Lower leg skin (tissue), 4 donors: Measurements from ENCODE around the gene ADCYAP1R1. TPM values are rescaled to one million over a fixed set of nuclear protein-coding genes. Genes with fewer than 3 reads are reported as not detected.

Experiments
- DNase-seq, 2 donors: peaks; one replicate each; pipeline ENCODE4 v3.0.0-alpha.2; 2019; ENCODE audit warnings: low spot score in 2 of 2
- H3K4me3 ChIP-seq: fragments of 200-600 bp; sonication (generic); 2 replicates; pipeline ENCODE4 v1.5.1; 2017; ENCODE audit warnings: mild to moderate bottlenecking, low read depth; ENCODE audit not compliant: poor library complexity, severe bottlenecking
- POLR2A ChIP-seq, 2 donors: fragments of 450-650 bp; IDR thresholded peaks; one replicate each; pipeline ENCODE4 v1.6.1; 2016 to 2017; ENCODE audit warnings: antibody characterized with exemption in 2 of 2, mild to moderate bottlenecking in 1 of 2, moderate library complexity in 1 of 2
- WGBS, 2 donors: methylation state at CpG; one replicate each; pipeline ENCODE4 v1.1.5; 2018; 5-methylcytosine and 5-hydroxymethylcytosine counted together
- intact Hi-C: fragments of 100-400 bp; cut with DNase I; formaldehyde crosslinking; loops from one replicate; pipeline ENCODE4 v1.15.0; 2023; ENCODE audit warnings: low total_unique reads
- total RNA-seq, 4 donors: library from RNA; depleted of rRNA; stranded (reverse); fragments of >200 nt; gene quantifications; one replicate each; pipeline ENCODE4 v1.1.0, GENCODE V29; 2016
- TF ChIP-seq, protein P1 (sequence below), 3 donors: fragments of 450-650 bp; IDR thresholded peaks; one replicate each; pipeline ENCODE4 v1.5.1; 2016; ENCODE audit warnings: antibody characterized with exemption in 3 of 3, mild to moderate bottlenecking in 3 of 3, moderate library complexity in 2 of 3

Gene ADCYAP1R1
- total RNA-seq, 4 donors from 2014 or later = 0.52 to 1.2 TPM; not detected in 2

DNA sequence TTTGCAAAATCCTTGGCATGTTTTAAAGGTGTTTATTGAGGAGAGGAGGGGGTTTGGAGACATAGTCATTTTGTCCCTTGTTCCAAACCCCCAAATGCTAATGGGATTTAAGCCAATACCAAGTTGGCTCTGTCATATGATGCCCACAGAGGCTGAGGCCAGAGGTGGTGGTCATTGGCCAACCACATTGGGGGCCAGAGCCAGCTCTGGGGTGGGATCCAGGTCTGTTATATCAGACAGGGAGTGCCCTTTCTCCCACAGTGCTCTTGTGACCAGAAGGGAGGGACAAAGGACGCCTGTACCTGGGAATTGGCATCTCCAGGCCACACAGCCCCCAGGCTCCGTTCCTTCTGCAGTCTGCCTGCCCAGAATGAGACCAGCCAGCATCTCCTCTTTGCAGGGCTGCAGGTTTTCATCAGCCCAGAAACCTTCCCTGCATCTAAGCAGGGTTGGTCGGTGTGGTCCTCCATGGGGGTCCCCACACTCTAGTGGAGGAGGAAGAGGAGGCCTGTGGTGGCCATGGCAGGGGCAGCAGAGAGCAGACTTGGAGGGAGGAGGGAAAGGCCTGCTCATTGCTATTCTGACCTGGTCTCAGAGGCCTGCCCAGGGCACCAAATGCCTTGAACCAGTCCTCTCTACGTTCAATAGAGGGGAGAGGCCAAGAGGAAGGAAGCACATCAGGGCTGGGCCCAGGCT lies 17.9 kb downstream of the ADCYAP1R1 start:
- intact Hi-C loops = no loop called here
- 82 to 86% methylated on average over 4 of the region's 4 CpGs for WGBS, 2 donors
- TF ChIP-seq POLR2A (IDR thresholded peaks at IDR 0.05) = no peak
- TF ChIP-seq, protein P1, sequence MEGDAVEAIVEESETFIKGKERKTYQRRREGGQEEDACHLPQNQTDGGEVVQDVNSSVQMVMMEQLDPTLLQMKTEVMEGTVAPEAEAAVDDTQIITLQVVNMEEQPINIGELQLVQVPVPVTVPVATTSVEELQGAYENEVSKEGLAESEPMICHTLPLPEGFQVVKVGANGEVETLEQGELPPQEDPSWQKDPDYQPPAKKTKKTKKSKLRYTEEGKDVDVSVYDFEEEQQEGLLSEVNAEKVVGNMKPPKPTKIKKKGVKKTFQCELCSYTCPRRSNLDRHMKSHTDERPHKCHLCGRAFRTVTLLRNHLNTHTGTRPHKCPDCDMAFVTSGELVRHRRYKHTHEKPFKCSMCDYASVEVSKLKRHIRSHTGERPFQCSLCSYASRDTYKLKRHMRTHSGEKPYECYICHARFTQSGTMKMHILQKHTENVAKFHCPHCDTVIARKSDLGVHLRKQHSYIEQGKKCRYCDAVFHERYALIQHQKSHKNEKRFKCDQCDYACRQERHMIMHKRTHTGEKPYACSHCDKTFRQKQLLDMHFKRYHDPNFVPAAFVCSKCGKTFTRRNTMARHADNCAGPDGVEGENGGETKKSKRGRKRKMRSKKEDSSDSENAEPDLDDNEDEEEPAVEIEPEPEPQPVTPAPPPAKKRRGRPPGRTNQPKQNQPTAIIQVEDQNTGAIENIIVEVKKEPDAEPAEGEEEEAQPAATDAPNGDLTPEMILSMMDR (IDR thresholded peaks at IDR 0.05) = no peak

GRCh38 chr7:31070991-31071644 lies 19.0 kb downstream of the ADCYAP1R1 start:
- TF ChIP-seq, protein P1 (IDR thresholded peaks at IDR 0.05) = no peak
- no peak for DNase-seq
- WGBS, 2 donors = 79% methylated on average over 8 of the region's 8 CpGs
- intact Hi-C loops = no loop called here
- H3K4me3 ChIP-seq = no peak overlapping the region

More for the DNA sequence above, 17.9 kb downstream of the ADCYAP1R1 start:
- DNase-seq = no peak
- H3K4me3 ChIP-seq = no peak overlapping the region

DNA sequence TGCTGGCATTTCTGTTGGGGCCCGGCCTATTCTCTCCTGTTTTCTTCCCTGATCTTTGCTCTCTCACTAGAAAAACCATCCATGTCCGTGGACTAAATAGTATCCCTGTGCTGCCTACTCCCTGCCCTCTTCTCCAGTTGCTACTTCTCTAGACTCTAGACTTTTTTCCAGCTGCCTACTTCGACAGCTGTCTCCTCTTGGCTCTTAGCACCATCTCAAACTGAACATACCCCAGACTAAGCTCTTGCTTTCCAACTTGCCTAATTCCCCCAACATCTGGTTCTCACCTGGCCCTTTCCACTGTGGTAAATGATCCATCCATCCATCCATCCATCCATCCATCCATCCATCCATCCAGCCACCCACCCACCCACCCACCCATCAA lies 19.5 kb downstream of the ADCYAP1R1 start:
- intact Hi-C loops = no loop called here
- 38 to 61% methylated on average over 3 of the region's 3 CpGs for WGBS, 2 donors

GRCh38 chr7:31073326-31074119 lies 21.4 kb downstream of the ADCYAP1R1 start:
- TF ChIP-seq, protein P1 (IDR thresholded peaks at IDR 0.05) = no peak
- TF ChIP-seq POLR2A (IDR thresholded peaks at IDR 0.05) = no peak
- WGBS, 2 donors = 93 to 94% methylated on average over 5 of the region's 5 CpGs
- no peak overlapping the region for H3K4me3 ChIP-seq
- DNase-seq = no peak
- intact Hi-C loops = no loop called here

More for the DNA sequence above, 19.5 kb downstream of the ADCYAP1R1 start:
- no peak overlapping the region for H3K4me3 ChIP-seq
- no peak for DNase-seq
- TF ChIP-seq, protein P1 (IDR thresholded peaks at IDR 0.05) = no peak
- TF ChIP-seq POLR2A (IDR thresholded peaks at IDR 0.05) = no peak

DNA sequence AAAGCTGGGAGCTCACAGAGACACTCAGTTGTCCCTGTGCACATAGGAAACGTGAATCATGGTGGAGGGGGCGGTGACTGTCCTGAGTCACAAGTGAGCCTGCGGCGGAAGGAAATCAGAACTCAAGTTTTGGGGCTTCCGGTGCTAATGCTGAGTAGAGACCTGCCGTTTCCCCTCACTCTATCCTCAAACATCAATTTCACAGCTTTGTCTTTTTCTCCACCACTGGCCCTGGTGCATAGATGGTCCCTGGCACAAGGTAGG lies 21.9 kb downstream of the ADCYAP1R1 start:
- no peak for TF ChIP-seq POLR2A (IDR thresholded peaks at IDR 0.05)
- TF ChIP-seq, protein P1 (IDR thresholded peaks at IDR 0.05) = no peak
- no peak for DNase-seq
- intact Hi-C loops = no loop called here
- 60 to 71% methylated on average over 6 of the region's 6 CpGs for WGBS, 2 donors
- H3K4me3 ChIP-seq = no peak overlapping the region
